ENCODE data around the gene SEPTIN10.

GRCh38 chr2:109624339-109624738, 10.6 kb upstream of the SEPTIN10 start:
- TF ChIP-seq POLR2A (IDR thresholded peaks at IDR 0.05) (no peak), CTCF (IDR thresholded peaks at IDR 0.05) (no peak)
